Calu3 (cell line): ENCODE results near the gene IFT25. TPM values are rescaled to one million over a fixed set of nuclear protein-coding genes. Genes with fewer than 3 reads are reported as not detected.

ENCODE experiments used
- BruUV-seq: library from RNA; stranded (reverse); fragments of 400-500 nt; replicated peaks from 2 replicates; lab custom pipeline; 2021; lab: Mats Ljungman, UMichigan
- CTCF ChIA-PET: fragments of 300-600 bp; sonication (Branson Sonifier 250); formaldehyde crosslinking; loops from one replicate; lab custom pipeline; 2022; ENCODE audit warnings: antibody characterized with exemption; lab: Charles Lee
- DNase-seq: peaks from one replicate; pipeline ENCODE4 v3.0.0; 2022
- H3K27ac Mint-ChIP-seq: one replicate; pipeline ENCODE4 v1.8.0; 2022; ENCODE audit warnings: mixed read lengths; ENCODE audit not compliant: unreplicated experiment
- H3K27me3 Mint-ChIP-seq: one replicate; pipeline ENCODE4 v1.8.0; 2022; ENCODE audit warnings: mixed read lengths; ENCODE audit not compliant: unreplicated experiment
- H3K36me3 Mint-ChIP-seq: one replicate; pipeline ENCODE4 v1.8.0; 2022; ENCODE audit warnings: mild to moderate bottlenecking, moderate library complexity, mixed read lengths; ENCODE audit not compliant: insufficient read depth, unreplicated experiment
- H3K4me1 Mint-ChIP-seq: one replicate; pipeline ENCODE4 v1.8.0; 2022; ENCODE audit warnings: mild to moderate bottlenecking, low read depth, mixed read lengths; ENCODE audit not compliant: unreplicated experiment
- H3K4me3 Mint-ChIP-seq: one replicate; pipeline ENCODE4 v1.8.0; 2022; ENCODE audit warnings: mild to moderate bottlenecking, low read depth, moderate library complexity, mixed read lengths; ENCODE audit not compliant: unreplicated experiment
- H3K9me3 Mint-ChIP-seq: one replicate; pipeline ENCODE4 v1.8.0; 2022; ENCODE audit warnings: low read depth, mixed read lengths; ENCODE audit not compliant: unreplicated experiment
- intact Hi-C: fragments of 100-400 bp; cut with micrococcal nuclease; formaldehyde crosslinking; loops from one replicate; pipeline ENCODE4 v1.10.0; 2022; ENCODE audit not compliant: unreplicated experiment
- total RNA-seq: library from RNA; stranded (reverse); gene quantifications from 2 replicates; pipeline ENCODE4 v1.2.3, GENCODE V29; 2022
- TF ChIP-seq, protein P1 (sequence below): fragments of 200-600 bp; IDR thresholded peaks from one replicate; pipeline ENCODE4 v1.8.0; 2022; ENCODE audit warnings: antibody characterized with exemption; ENCODE audit not compliant: unreplicated experiment

IFT25 gene
- total RNA-seq, 1 experiment from 2014 or later: 30.0 TPM

DNA sequence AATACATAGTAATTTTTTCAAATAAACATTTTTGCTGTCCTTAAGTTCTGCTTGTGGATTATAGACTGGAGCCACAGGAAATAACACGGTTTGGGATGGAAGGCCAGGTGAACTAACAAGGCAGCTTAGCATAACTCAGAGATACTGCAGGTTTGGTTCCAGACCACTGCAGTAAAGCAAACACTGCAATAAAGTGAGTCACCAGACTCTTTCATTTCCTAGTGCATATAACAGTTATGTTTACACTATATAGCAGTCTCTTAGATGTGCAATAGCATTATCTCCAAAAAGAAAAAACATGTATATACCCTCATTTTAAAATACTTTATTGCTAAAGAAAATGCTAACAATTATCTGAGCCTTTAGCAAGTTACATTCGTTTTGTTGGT lies 22.6 kb upstream of the IFT25 start:
- no TSS peak for BruUV-seq
- no peaks in the 10 kb centered on the region for H3K9me3 Mint-ChIP-seq
- peaks cover 9% of the 10 kb centered on the region for H3K4me1 Mint-ChIP-seq
- H3K4me3 Mint-ChIP-seq: no peak overlapping the region
- no peak for DNase-seq
- intact Hi-C loops: no loop called here
- no peaks in the 10 kb centered on the region for H3K27me3 Mint-ChIP-seq
- no peak overlapping the region for H3K27ac Mint-ChIP-seq
- CTCF ChIA-PET: interaction anchor here (0.6 to 1.2 kb wide), 3 partner anchors 9 to 772 kb away, joined by 3 to 5 read pairs (median 3); no protein-coding TSS in a partner anchor
- H3K36me3 Mint-ChIP-seq: peaks cover 6% of the 10 kb centered on the region
- TF ChIP-seq, protein P1, sequence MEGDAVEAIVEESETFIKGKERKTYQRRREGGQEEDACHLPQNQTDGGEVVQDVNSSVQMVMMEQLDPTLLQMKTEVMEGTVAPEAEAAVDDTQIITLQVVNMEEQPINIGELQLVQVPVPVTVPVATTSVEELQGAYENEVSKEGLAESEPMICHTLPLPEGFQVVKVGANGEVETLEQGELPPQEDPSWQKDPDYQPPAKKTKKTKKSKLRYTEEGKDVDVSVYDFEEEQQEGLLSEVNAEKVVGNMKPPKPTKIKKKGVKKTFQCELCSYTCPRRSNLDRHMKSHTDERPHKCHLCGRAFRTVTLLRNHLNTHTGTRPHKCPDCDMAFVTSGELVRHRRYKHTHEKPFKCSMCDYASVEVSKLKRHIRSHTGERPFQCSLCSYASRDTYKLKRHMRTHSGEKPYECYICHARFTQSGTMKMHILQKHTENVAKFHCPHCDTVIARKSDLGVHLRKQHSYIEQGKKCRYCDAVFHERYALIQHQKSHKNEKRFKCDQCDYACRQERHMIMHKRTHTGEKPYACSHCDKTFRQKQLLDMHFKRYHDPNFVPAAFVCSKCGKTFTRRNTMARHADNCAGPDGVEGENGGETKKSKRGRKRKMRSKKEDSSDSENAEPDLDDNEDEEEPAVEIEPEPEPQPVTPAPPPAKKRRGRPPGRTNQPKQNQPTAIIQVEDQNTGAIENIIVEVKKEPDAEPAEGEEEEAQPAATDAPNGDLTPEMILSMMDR: no peak

DNA sequence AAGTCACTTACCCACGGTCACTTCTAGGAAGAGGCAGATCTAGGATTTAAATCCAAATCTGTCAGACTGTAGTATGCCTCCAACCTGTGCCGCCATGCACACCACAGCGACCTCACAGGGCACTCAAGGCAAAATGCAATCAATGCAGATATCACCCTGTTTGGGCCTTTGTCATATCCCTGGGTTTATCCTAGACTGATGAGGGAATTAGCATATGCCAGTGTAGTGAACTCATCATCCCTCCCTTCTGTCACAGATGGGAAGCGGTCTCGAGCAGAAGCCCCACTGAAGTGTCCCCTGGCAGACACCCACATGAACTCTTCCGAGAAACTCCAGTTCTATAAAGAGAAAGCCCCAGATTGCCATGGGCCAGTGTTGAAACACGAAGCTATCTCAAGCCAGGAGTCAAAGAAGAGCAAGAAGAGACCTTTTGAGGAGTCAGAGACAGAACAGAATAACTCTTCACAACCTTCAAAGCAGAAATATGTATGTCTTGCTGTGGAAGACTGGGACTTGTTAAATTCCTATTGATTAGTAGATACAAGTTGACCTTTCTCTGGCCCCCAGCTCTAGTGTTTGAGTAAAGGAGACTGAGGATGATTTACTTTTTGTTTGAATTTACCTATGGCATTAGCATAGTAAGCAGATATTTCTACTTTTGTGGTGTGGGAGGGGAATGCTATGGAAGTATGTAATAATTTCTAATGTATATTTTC lies 22.1 kb upstream of the IFT25 start:
- H3K4me3 Mint-ChIP-seq: no peak overlapping the region
- no peak overlapping the region for H3K27ac Mint-ChIP-seq
- BruUV-seq: no TSS peak
- peaks cover 9% of the 10 kb centered on the region for H3K4me1 Mint-ChIP-seq
- H3K9me3 Mint-ChIP-seq: no peaks in the 10 kb centered on the region
- TF ChIP-seq, protein P1: no peak
- peaks cover 6% of the 10 kb centered on the region for H3K36me3 Mint-ChIP-seq
- intact Hi-C loops: no loop called here
- CTCF ChIA-PET: interaction anchor here (1.2 kb wide), 1 partner anchor 8 kb away, joined by 3 read pairs; no protein-coding TSS in a partner anchor
- H3K27me3 Mint-ChIP-seq: no peaks in the 10 kb centered on the region
- no peak for DNase-seq

DNA sequence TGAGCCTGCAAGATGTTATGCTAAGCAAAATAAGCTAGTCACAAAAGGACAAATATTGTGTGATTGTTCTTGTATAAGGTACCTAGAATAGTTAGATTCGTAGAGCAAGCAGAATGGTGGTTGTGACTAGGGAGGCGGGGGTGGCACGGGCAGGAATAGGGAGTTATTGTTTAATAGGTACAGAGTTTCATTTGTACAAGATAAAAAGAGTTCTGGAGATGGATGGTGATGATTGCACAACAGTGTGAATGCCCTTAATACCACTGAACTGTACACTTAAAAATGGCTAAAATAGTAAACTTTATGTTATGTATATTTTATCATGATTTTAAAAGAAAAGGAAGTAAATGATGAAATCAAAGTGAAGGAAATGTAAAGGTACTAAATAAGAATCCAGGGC lies 21.3 kb upstream of the IFT25 start:
- BruUV-seq: no TSS peak
- CTCF ChIA-PET: no interaction called here
- Mint-ChIP-seq H3K4me3 (no peak overlapping the region), H3K9me3 (no peaks in the 10 kb centered on the region), H3K36me3 (peaks cover 6% of the 10 kb centered on the region), H3K27me3 (no peaks in the 10 kb centered on the region), H3K27ac (no peak overlapping the region), H3K4me1 (peaks cover 9% of the 10 kb centered on the region)
- TF ChIP-seq, protein P1: no peak
- no peak for DNase-seq
- intact Hi-C loops: no loop called here

DNA sequence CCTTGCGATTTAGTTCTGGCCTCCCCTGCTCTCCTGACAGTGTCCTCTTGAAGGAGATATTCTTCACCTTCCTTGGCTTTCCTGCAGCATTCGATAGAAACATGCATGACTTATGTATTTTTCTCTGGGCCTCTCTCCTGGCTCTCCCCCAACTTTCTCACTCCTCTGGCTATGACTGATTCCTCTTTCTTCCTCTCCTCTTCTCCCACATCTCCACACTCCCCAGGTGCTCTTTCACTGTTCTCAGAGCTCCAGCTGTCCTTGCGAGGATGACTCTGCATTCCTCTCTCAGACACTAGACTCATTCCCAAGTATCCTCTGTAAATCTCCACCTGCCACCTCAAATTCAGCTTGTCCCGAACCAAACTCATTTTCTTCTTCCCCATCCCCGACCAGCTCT lies 18.6 kb upstream of the IFT25 start:
- Mint-ChIP-seq H3K36me3 (peaks cover 8% of the 10 kb centered on the region), H3K4me1 (peaks cover 9% of the 10 kb centered on the region), H3K9me3 (no peaks in the 10 kb centered on the region), H3K4me3 (no peak overlapping the region), H3K27ac (no peak overlapping the region), H3K27me3 (no peaks in the 10 kb centered on the region)
- intact Hi-C loops: no loop called here
- DNase-seq: no peak
- TF ChIP-seq, protein P1: no peak
- BruUV-seq: no TSS peak
- CTCF ChIA-PET: no interaction called here
